OCI-LY3 (cell line): Measurements from ENCODE around the gene ARHGEF16.

ENCODE experiments used
- CTCF ChIP-seq: fragments of 200-600, 300-600 bp; sonication (generic); IDR thresholded peaks from 2 replicates; pipeline ENCODE4 v1.5.1; 2014; ENCODE audit warnings: antibody characterized with exemption, low read length, low read depth
- EZH2phosphoT487 ChIP-seq: fragments of 200-600 bp; shearing (Covaris generic); IDR thresholded peaks from 2 replicates; pipeline ENCODE4 v1.6.1; 2018; ENCODE audit warnings: antibody characterized with exemption, mixed run types, low read depth

GRCh38 chr1:3514404-3514803 lies 59.9 kb downstream of the ARHGEF16 start:
- TF ChIP-seq CTCF (no peak), EZH2phosphoT487 (no peak)
